ENCODE data around the gene ADGRF4.

The ADGRF4 gene

DNA sequence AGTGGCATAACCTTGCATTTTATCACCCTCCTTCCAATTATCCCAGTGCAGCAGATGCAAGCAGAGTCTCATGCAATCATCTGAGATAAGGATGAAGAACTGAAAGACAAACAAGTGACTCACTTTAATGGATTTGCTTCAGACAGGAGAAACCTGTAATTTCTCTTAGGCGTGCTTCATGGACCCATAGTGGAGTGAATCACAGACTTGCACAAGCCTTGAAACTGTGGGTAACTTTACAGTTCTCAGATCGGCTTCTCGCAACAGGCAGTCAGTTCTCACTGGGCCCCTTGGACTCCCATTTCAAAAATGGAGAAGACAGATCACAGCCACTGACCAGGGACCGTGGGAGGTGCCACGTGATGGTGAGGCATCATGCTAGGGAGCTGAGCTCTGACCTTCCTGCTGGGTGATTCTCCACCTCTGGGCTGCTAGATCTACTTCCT lies at the start of gene ADGRF4:
Gene ADGRF4, plus strand, starts transcription at position 239 of the 446 bp plus-strand sequence. CDS start 8,666 bp downstream, outside the sequence.
- DNase-seq: no peak

GRCh38 chr6:47650553-47651432 lies 47.6 kb upstream of the ADGRF4 start:
- no peak for DNase-seq

GRCh38 chr6:47651505-47651944 lies 46.9 kb upstream of the ADGRF4 start:
- no peak for DNase-seq

- no peak for DNase-seq
Observed at GRCh38 chr6:47653706-47654105, 44.7 kb upstream of the ADGRF4 start.

DNA sequence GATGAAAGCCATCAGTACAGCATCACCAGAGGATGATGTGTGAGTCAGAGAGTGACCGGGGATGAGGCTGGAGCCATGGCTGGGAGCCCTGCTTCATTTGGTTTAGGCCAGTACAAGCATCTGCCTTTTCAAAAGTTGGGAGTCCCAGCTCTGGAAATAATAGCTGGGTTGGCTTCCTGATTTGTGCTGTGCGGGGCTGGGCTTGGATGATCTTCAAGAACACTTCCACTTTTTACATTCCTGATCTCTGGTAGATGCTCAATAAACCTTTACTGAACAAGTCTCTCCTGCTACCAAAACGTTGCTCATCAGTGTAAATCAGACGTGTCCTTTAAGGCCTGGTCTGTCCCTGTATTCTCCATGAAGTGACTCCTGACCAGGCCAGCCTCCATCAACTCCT lies 44.1 kb upstream of the ADGRF4 start:
- DNase-seq: no peak

- peak; percentile 65 for DNase-seq
Observed at GRCh38 chr6:47655719-47656595, 42.4 kb upstream of the ADGRF4 start.

GRCh38 chr6:47661960-47662359 lies 36.4 kb upstream of the ADGRF4 start:
- DNase-seq: no peak

- no peak for DNase-seq
Observed at GRCh38 chr6:47663462-47664216, 34.7 kb upstream of the ADGRF4 start.

GRCh38 chr6:47665112-47665511 lies 33.3 kb upstream of the ADGRF4 start:
- DNase-seq: no peak

DNA sequence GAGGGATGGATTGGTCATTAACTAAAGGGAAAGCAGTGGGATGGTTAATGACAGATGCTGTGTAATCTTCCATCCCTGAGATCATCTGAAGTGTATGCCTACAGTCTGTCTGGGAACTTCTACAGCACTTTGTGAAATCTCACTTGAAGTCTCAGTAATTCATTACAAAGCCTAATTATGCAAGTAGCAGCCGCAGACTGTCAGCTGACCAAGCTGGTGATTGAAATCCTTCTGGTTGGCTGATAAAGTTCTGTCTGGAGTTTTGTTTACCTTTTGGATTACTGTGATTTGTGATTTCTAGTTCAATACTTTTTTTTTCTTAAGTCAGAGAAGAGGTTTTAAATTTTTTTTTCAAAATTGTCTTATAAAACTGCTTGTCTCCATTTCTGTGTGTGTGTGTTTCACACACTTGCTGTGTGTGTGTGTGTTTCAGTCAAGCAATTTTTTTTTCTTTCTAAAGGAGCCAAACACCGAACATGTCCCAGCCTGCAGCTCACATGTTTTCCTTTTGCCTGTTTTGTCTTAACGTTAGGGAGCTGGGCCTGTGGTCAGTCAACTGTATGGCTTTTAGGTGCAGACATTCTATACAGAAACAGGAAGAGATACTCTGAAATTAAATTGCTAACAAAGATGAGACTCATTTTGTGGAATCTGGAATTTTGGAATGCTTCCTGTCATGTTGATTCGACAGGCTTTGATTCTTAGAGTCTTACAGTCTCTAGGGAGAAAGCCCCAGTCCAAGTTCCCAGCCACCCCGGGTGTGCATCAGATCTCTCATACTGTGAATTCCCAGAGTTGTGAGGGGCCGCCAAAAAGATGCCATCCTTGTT lies 28.5 kb upstream of the ADGRF4 start:
- DNase-seq: no peak

- no peak for DNase-seq
Observed at GRCh38 chr6:47670851-47671250, 27.5 kb upstream of the ADGRF4 start.

DNA sequence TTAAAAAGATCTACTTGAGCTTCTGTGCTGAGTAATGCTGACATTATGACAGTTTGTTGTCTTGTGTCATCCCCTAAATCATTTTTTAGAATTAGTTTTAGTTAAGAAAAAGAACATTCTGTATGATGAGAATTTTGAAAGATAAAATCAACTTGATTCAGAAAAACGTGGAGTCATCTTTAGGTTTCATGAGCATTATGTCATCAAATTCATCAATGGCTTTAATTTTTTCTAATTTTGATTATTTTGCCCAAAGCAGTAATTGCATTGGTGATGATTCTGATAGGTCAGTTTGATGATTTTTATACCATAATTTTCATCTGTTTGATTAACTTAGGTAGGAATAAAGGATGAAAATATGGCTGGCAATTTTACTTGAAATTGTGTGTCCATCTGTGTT lies 26.6 kb upstream of the ADGRF4 start:
- no peak for DNase-seq

GRCh38 chr6:47672816-47673215 lies 25.6 kb upstream of the ADGRF4 start:
- no peak for DNase-seq

DNA sequence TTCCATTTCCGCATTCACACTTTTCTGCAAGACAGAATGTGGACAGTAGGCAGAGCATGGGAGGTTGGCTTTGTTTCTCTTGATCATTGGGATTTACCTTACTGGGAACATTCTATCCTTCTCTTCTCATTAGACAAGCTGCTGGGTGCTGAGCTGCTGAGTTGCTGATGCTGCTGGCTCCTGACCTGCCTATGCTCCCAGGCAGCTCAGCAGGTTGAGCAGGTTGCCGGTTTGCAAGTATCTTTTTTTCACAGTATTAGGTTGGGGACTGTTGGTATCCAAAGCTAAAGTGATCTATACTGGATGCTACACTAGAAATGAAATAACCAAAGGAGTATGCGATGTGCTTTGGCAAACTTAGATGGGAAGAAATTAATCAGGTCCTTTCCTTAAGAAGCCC lies 23.7 kb upstream of the ADGRF4 start:
- DNase-seq: no peak

- no peak for DNase-seq
Observed at GRCh38 chr6:47677381-47678100, 20.8 kb upstream of the ADGRF4 start.

GRCh38 chr6:47678739-47679138 lies 19.6 kb upstream of the ADGRF4 start:
- DNase-seq: no peak

GRCh38 chr6:47679322-47679906 lies 19.0 kb upstream of the ADGRF4 start:
- no peak for DNase-seq

GRCh38 chr6:47680051-47680450 lies 18.3 kb upstream of the ADGRF4 start:
- no peak for DNase-seq

DNA sequence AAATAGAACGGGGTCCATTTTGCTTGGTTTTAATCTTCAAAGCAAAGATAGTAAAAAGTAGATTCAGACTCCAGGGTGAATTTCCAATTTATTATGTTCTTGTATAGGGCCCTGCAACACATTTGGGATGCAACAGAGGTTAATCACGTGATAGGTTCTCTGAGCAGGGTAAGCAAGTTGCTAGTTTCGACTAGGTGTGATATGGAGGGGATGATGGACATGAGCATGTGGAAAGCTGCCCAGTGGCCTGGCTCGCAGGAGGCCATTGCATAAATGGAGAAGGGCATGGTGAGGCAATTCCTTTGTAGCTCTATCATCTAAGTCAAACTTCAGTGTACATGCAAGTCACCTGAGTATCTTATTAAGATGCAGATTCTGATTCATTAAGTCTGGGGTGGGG lies 17.7 kb upstream of the ADGRF4 start:
- DNase-seq: no peak

DNA sequence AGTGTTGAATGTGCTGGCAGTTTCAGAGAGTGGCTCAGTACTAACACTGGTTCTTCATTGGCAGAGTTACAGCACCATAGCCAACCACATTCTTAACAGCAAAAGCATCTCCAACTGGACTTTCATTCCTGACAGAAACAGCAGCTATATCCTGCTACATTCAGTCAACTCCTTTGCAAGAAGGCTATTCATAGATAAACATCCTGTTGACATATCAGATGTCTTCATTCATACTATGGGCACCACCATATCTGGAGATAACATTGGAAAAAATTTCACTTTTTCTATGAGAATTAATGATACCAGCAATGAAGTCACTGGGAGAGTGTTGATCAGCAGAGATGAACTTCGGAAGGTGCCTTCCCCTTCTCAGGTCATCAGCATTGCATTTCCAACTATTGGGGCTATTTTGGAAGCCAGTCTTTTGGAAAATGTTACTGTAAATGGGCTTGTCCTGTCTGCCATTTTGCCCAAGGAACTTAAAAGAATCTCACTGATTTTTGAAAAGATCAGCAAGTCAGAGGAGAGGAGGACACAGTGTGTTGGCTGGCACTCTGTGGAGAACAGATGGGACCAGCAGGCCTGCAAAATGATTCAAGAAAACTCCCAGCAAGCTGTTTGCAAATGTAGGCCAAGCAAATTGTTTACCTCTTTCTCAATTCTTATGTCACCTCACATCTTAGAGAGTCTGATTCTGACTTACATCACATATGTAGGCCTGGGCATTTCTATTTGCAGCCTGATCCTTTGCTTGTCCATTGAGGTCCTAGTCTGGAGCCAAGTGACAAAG lies 17.0 kb upstream of the ADGRF4 start:
- DNase-seq: no peak

All from activated CD8-positive, alpha-beta memory T cell treated with anti-CD3 and anti-CD28 coated beads for 24 hours (primary cell).